Sigmoid colon (tissue), 4 donors: ENCODE data around the gene C7orf33.
"Not testable (repeated sequence)": the region's sequence is repeated elsewhere in the genome, so short reads cannot be mapped to it uniquely, and the experiment has no call there.

Experiments
- CTCF ChIP-seq, 4 experiments: fragments of 450-650 bp in 3 of 4; fragments of 200-600 bp in 1 of 4; IDR thresholded peaks; one replicate each; pipeline ENCODE4 v1.5.1; 2016 to 2019; ENCODE audit warnings: antibody characterized with exemption in 4 of 4, mild to moderate bottlenecking in 3 of 4, moderate library complexity in 2 of 4
- EP300 ChIP-seq, 4 donors: sonication (generic); formaldehyde crosslinking; IDR thresholded peaks; one replicate each; pipeline ENCODE4 v1.6.1; 2017; ENCODE audit warnings: antibody characterized with exemption in 4 of 4
- POLR2A ChIP-seq, 2 donors: fragments of 450-650 bp; IDR thresholded peaks; one replicate each; pipeline ENCODE4 v1.6.1; 2016; ENCODE audit warnings: antibody characterized with exemption in 2 of 2, mild to moderate bottlenecking in 2 of 2, moderate library complexity in 2 of 2

- not testable (repeated sequence) for TF ChIP-seq CTCF, EP300, POLR2A (IDR thresholded peaks at IDR 0.05)
Measured at GRCh38 chr7:148596354-148596753, 5.8 kb downstream of the C7orf33 start.
